HG03064 (cell line): ENCODE results near the gene CBX8.
"Not testable (repeated sequence)": the region's sequence is repeated elsewhere in the genome, so short reads cannot be mapped to it uniquely, and the experiment has no call there.

Experiments used
- ATAC-seq: cut with Tn5 transposase; IDR thresholded peaks from one replicate; pipeline ENCODE4 v1.9.1; 2021; ENCODE audit warnings: low read depth; ENCODE audit not compliant: unreplicated experiment

Gene CBX8

GRCh38 chr17:79757140-79757745, 39.6 kb downstream of the CBX8 start:
- ATAC-seq: no peak

GRCh38 chr17:79755591-79755990, 41.3 kb downstream of the CBX8 start:
- ATAC-seq: no peak

- not testable (repeated sequence) for ATAC-seq
These were observed 42.0 kb downstream of the CBX8 start for GRCh38 chr17:79754903-79755302.

GRCh38 chr17:79754370-79754769, 42.5 kb downstream of the CBX8 start:
- ATAC-seq: no peak

GRCh38 chr17:79752175-79752574, 44.7 kb downstream of the CBX8 start:
- no peak for ATAC-seq

GRCh38 chr17:79750650-79751545, 46.0 kb downstream of the CBX8 start:
- ATAC-seq: no peak

- no peak for ATAC-seq
These were observed 46.9 kb downstream of the CBX8 start for GRCh38 chr17:79749958-79750357.

- no peak for ATAC-seq
These were observed 47.6 kb downstream of the CBX8 start for GRCh38 chr17:79749156-79749815.

GRCh38 chr17:79748295-79749099, 48.4 kb downstream of the CBX8 start:
- ATAC-seq: no peak

- ATAC-seq: no peak
These were observed 49.2 kb downstream of the CBX8 start for GRCh38 chr17:79747508-79748294.

GRCh38 chr17:79746889-79747507, 49.9 kb downstream of the CBX8 start:
- no peak for ATAC-seq

GRCh38 chr17:79745641-79746105, 51.2 kb downstream of the CBX8 start:
- no peak for ATAC-seq

GRCh38 chr17:79743614-79744013, 53.3 kb downstream of the CBX8 start:
- no peak for ATAC-seq

- no peak for ATAC-seq
These were observed 53.9 kb downstream of the CBX8 start for GRCh38 chr17:79742951-79743476.

GRCh38 chr17:79742589-79742918, 54.3 kb downstream of the CBX8 start:
- no peak for ATAC-seq
